GM18511 (cell line): ENCODE data around the gene PGLYRP3.
"Not testable (repeated sequence)": the region's sequence is repeated elsewhere in the genome, so short reads cannot be mapped to it uniquely, and the experiment has no call there.

Source experiments
- ATAC-seq: cut with Tn5 transposase; IDR thresholded peaks from one replicate; pipeline ENCODE4 v1.9.1; 2021; ENCODE audit warnings: mild to moderate bottlenecking, moderate library complexity; ENCODE audit not compliant: unreplicated experiment

Gene PGLYRP3

GRCh38 chr1:153349363-153350320, 36.9 kb upstream of the PGLYRP3 start:
- no peak for ATAC-seq

- ATAC-seq = no peak
Observed at GRCh38 chr1:153348511-153349362, 36.0 kb upstream of the PGLYRP3 start, which contains the start of gene PGLYRP4. PGLYRP4 (minus strand) TSS chr1:153348841; CDS start chr1:153347932, 909 bp downstream.

GRCh38 chr1:153347856-153348255, 35.1 kb upstream of the PGLYRP3 start:
- no peak for ATAC-seq

- ATAC-seq = not testable (repeated sequence)
Observed at GRCh38 chr1:153347049-153347448, 34.3 kb upstream of the PGLYRP3 start.

GRCh38 chr1:153346077-153346723, 33.4 kb upstream of the PGLYRP3 start:
- ATAC-seq = no peak

GRCh38 chr1:153345187-153346076, 32.7 kb upstream of the PGLYRP3 start:
- no peak for ATAC-seq

- ATAC-seq = no peak
Observed at GRCh38 chr1:153344718-153345025, 31.9 kb upstream of the PGLYRP3 start.

- no peak for ATAC-seq
Observed at GRCh38 chr1:153343811-153344717, 31.3 kb upstream of the PGLYRP3 start.

GRCh38 chr1:153343040-153343681, 30.4 kb upstream of the PGLYRP3 start:
- ATAC-seq = no peak

- ATAC-seq = no peak
Observed at GRCh38 chr1:153342178-153342577, 29.4 kb upstream of the PGLYRP3 start.

- ATAC-seq = no peak
Observed at GRCh38 chr1:153341431-153341934, 28.7 kb upstream of the PGLYRP3 start.

- no peak for ATAC-seq
Observed at GRCh38 chr1:153340356-153340755, 27.6 kb upstream of the PGLYRP3 start.

GRCh38 chr1:153339802-153340201, 27.1 kb upstream of the PGLYRP3 start:
- no peak for ATAC-seq

GRCh38 chr1:153337980-153338853, 25.5 kb upstream of the PGLYRP3 start:
- ATAC-seq = no peak

GRCh38 chr1:153336650-153337049, 23.9 kb upstream of the PGLYRP3 start:
- no peak for ATAC-seq

GRCh38 chr1:153333902-153334301, 21.1 kb upstream of the PGLYRP3 start:
- ATAC-seq = no peak

GRCh38 chr1:153324912-153325311, 12.2 kb upstream of the PGLYRP3 start:
- no peak for ATAC-seq

GRCh38 chr1:153322568-153322967, 9.8 kb upstream of the PGLYRP3 start:
- ATAC-seq = no peak
